Renal cortical epithelial cell (primary cell): ENCODE results near the gene CLDN15. TPM values are rescaled to one million over a fixed set of nuclear protein-coding genes. Genes with fewer than 3 reads are reported as not detected.
"Not testable (repeated sequence)": the region's sequence is repeated elsewhere in the genome, so short reads cannot be mapped to it uniquely, and the experiment has no call there.

Experiments
- DNase-seq: peaks from one replicate; pipeline ENCODE4 v3.0.0-alpha.2; 2011; ENCODE audit warnings: low read depth
- total RNA-seq: library from RNA; depleted of rRNA; stranded (reverse); fragments of >200 nt; gene quantifications from 2 replicates; pipeline ENCODE4 v1.2.3, GENCODE V29; 2014

The CLDN15 gene
- total RNA-seq, 1 donor from 2014 or later: 1.9 TPM

GRCh38 chr7:101222275-101222830, 15.2 kb downstream of the CLDN15 start:
- DNase-seq: no peak

- no peak for DNase-seq
Observed at GRCh38 chr7:101220295-101220694, 17.3 kb downstream of the CLDN15 start.

DNA sequence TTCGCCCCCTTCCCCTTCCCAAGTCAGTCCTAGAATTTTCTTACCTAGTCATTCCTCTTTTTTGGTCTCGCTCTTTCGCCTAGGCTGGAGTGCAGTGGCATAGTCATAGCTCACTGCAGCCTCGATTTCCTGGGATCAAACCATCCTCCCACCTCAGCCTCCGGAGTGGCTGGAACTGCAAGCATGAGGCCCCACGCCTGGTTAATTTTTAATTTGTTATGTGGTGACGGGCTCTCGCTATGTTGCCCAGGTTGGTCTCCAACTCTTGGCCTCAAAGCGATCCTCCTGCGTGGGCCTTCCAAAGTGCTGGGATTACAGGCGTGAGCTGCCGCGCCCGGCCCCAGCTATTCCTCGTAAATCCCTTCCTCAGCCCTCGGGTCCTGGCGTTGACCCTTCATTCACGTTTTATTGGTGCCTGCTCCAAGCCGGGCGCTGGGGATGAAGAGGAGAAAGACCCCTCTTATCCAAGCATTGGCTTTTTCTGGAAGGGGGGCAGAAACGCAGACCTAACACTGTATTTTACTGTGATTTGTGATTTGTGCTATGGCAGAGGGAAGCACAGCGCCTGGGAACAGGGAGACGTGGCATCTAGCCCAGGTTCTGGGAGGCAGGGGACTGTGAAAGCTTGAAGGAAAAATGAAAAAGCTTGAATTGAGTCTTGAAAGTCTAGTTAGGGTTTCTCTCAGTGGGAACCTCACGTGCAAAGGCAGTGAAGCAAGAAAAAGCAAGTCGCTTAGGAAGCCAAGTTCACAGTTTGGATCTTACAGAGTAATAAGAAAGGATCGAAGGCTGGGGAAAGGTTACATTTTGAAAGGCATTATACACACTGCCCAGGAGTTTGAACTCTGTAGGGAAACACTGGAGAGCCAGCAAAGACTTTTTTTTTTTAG, 19.1 kb downstream of the CLDN15 start:
- peak; percentile 22 for DNase-seq

DNA sequence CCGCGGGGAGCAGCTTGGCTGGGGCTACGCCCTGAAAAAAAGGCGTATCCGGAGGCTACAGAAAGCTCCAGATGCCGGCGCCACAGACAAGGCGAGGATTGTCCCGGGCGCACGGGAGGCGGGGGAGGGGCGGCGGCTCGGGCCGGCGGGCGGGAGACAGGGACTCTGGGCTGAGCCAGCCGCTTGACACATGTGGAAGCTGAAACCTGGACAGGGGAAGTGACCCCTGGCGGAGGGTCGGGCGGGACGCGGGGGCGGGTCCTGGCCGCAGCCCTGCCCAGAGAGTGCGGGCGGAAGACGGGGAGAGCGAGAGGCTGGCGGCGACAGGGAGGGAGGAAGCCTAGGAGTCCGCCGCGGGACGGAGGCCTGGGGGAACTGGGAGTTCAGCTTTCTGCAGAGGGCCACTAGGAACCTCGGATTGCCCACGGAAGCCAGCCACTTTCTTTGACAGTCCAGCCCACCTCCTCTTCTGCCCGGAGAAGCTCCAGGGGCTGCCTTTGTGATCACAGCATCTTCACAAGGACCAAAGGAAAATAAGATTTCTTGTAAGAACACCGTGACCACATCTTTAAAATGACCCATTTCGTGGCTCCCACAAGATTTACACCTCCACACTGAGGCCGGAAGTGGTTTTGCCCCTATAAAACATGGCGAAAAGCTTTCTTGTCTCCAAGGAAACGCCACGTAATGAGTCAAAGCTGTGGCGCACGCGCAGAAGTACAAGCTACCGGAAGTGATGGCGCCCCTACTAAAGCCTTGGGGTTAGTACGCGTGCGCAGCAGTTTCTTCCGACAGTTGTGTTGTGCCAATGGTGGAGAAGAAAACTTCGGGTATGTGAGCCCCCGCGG, 20.0 kb downstream of the CLDN15 start, which contains the start of the genes PLOD3 and ZNHIT1:
PLOD3 (minus strand) TSS at position 194 of the 848 bp plus-strand sequence. CDS start 307 bp downstream, outside the sequence.
ZNHIT1 (plus strand) TSS at position 778 of the 848 bp plus-strand sequence; CDS start at position 809, 31 bp downstream.
- DNase-seq: peak; percentile 97

DNA sequence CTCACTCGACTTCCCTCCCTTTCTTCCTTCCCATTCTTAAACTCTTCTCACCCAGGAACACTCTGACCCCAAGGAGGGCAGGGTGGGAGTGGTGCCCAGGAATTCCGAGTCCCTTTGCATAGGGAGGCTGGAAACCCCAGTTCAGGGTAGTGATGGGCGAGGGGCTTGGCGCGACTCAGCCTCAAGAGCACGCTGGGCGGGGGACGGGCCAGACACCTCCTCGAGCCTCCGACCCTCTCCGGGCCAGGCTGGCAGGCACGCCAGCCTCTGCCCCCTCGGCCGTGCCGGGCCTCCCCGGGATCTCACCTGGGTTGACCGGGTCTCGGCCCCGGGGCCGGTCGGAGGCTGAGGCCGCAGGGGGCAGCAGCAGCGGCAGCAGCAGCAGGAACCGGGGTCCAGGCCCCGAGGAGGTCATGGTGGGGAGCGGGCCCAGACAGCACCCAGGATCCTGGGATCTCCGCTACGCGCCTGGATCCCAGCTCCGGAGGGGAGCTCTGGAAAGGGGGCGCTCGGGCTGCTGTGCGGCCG, 20.7 kb downstream of the CLDN15 start:
- no peak for DNase-seq

GRCh38 chr7:101216001-101216859, 21.4 kb downstream of the CLDN15 start:
- DNase-seq: no peak

- no peak for DNase-seq
Observed at GRCh38 chr7:101212014-101212413, 25.6 kb downstream of the CLDN15 start.

DNA sequence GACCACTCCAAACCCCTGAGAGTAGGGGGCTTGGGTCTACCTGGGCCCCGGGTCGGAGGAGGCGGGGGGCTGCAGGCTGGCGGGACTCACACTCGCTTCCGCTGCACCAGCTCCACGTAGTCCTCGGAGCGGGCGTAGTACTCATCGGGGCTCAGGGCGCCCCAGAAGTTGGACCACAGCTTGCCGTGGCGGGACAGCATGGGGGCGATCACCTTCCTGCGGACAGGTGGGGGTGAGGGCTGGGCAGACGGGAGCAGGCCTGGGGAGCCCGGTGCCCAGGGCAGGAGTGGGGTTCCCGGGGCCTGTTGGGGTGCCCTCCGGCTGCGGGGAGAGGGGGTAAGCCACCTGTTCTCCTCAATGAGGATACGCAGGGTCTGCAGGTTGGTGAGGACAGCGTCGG, 26.1 kb downstream of the CLDN15 start:
- DNase-seq: no peak

DNA sequence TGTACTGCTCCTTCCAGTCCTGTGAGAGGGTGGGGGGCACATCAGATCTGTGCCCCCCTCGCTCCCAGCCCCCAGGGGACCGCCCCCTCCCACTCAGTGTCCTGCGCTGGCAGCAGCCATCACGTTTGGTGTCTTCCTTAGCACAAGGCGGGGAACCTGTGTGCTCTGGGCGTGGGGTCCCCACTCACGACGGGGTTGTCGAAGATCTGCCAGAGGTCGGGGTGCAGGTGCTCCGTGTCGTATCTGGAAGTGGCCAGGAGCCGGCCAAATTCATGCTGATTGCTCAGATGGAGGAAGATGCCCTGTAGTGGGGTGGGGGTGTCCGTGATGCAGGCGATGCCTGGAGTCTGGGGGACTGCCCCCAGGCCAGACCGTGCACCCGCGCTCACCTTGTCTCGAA, 27.5 kb downstream of the CLDN15 start:
- no peak for DNase-seq

DNA sequence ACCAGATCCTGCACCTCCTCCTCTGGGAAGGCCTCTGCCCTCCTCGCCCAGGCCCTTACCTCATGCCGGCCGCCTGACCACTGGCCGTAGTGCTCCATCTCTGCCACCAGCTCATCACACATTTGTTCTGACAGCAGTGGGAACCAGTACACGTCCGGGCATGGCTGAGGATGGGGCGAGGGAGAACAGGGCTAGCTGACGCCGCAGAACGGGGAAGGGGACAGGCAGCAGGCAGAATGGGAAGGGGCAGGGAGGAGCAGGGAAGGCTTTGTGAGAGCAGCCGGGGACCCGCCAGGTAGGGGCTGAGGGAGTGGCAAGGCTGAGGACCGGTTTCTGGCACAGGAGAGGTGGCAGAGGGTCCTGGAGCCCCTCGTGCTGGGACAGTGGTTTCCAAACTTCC, 28.8 kb downstream of the CLDN15 start:
- DNase-seq: no peak

DNA sequence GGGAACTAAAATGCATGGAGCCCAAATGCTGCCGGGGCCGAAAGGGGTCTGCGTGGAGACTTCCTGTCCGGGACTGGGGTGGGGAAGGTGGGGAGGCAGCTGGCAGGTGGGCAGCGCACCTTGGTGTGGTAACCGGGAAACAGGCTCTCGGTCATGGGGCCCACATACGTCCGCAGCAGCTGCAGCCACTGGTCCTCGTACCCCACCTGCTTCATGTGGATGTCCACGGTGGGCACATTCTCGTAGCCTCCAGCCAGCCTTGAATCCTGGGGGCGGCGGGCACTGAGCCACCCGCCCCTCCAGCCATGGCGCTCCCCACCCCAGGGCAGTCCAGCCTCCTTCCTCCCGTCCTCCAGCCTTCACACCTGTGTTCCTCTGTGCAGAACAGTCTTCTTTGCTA, 30.1 kb downstream of the CLDN15 start:
- DNase-seq: no peak

- no peak for DNase-seq
Observed at GRCh38 chr7:101206665-101207042, 30.9 kb downstream of the CLDN15 start.

DNA sequence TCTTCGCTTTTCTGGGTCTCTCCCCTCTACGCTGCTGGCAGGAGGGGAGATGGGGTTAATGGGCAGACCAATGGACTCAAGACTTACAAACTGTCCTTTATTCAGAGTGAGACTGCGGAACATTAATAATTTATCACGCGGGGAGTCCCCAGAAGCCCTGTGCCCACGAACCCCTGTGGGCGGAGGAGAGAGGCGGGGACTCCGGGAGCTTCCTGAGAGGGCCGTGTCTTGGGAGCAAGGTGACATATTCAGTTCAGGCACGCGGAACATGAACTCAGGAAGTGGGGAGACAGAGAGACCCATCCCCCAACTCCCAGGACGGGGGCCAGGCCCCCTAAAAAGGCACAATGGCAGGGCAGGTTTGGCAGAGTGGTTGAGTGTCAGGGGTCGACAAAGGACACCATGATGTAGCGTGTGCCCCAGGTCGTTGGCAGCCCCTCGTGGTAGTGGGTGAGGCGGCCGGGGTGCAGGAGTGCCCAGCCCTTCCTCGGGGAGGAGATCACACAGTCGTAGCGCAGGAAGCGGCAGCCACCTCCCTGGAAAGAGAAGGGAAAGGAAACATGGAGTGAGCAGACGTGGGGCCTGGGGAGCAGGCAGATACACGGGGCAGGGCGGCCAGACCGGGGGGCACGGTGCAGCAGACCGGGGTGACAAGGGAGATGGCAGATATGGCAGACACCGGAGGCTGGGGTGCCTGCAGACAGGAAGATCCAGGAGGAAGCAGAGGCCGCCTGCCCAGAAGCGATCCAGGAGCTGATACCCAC, 31.5 kb downstream of the CLDN15 start:
- DNase-seq: no peak

- not testable (repeated sequence) for DNase-seq
Observed at GRCh38 chr7:101203740-101204738, 33.6 kb downstream of the CLDN15 start.

GRCh38 chr7:101202603-101202918, 35.0 kb downstream of the CLDN15 start:
- DNase-seq: no peak

DNA sequence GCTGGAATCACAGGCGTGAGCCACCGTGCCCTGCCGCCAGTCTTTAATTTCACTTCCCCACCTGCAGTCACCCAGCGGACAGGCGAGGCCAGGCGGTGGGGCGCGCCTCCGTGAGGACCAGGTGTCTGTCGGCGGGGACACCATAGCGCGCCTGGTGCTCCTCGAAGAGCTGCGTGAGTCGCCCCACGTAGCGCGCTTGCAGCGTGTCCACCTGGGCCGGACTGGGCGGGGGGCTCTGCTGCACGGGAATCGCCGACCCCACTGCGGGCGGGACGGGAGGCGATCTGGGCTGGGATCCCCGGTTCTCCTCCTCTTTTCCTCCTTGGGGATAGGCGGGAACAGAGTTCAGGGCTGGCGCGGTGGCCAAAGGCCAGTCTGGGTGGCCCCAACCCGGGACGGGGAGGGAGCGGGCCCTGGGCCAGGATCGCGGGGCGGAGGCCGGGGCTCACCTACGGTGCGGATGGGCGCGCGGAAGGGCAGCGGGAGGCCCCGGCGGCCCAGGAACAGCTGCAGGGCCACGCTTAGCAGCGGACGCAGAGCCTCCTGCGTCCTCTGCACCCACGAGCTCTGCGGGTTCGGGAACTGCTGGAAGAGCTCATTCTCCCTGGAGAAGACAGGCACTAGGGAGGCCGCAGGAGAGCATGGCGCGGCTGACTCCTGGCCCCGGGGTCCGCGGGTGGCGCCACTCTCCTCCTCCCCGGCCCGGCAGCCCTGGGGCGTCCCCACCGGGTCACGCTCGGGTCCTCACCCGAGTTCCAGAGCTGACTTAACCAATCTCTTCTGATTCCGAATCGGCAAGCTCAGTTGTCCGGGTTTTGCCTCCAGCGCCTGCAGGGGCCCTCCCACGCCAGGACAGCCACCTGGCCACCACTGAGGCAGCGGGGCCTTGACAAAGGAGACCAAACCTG, 35.7 kb downstream of the CLDN15 start:
- DNase-seq: no peak

DNA sequence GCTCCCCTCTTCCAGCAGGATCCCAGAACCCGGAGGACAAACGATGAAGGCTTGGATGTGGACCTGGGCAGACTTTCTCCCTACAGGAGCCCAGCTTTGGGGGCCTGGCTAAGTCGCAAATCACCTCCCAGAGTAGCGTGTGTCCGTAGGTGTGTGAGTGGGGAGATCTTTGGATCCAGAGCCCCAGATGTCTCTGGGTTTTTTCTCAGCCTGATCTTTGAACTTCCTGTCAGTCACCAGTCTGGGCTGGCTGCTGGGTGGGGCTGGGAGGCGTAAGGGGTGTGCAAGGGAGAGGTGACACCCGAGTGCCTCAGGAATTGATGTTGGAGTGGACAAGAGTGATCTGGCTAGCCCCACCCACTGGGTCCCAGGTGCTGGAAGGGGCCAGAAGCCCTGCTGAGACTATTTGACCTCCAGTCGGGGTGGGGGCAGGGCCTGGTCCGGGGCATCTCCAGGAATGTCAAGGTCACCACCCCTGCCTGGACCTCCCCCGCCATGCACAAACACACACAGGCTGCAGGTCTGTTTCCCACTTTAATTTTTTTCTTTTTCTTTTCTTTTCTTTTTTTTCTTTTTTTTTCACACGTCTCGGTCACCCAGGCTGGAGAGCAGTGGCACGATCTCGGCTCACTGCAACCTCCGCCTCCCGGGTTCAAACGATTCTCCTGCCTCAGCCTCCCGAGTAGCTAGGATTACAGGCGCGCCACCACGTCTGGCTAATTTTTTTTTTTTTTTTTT, 36.6 kb downstream of the CLDN15 start, which contains the start of gene MOGAT3:
MOGAT3 (minus strand) TSS at position 175 of the 738 bp plus-strand sequence. CDS start 182 bp downstream, outside the sequence.
- DNase-seq: no peak
